HepG2 (cell line): ENCODE measurements around the gene RASL10B.

Experiments
- CTCF ChIP-seq: sonication (generic); formaldehyde crosslinking; IDR thresholded peaks from 2 replicates; pipeline ENCODE4 v1.5.0; 2020; ENCODE audit warnings: mild to moderate bottlenecking, missing genetic modification reagents, moderate library complexity
- EP300 ChIP-seq, 3 experiments: sonication (generic) in 1 of 3; formaldehyde crosslinking in 1 of 3; IDR thresholded peaks; 2 replicates each; pipeline versions ENCODE4 v1.5.1 to v1.6.1; 2011 to 2020; ENCODE audit warnings: low read depth in 2 of 3, low read length in 2 of 3, borderline replicate concordance in 1 of 3, improper control_type of control experiment in 1 of 3, mild to moderate bottlenecking in 1 of 3, missing genetic modification reagents in 1 of 3, moderate library complexity in 1 of 3
- FIP1L1 ChIP-seq: fragments of 200-400 bp; formaldehyde crosslinking; IDR thresholded peaks from 2 replicates; pipeline ENCODE4 v1.6.1; 2018; ENCODE audit warnings: low read depth, mild to moderate bottlenecking, low read length, moderate library complexity, borderline replicate concordance; ENCODE audit not compliant: insufficient read depth
- HNF1B ChIP-seq: sonication (generic); formaldehyde crosslinking; IDR thresholded peaks from 2 replicates; pipeline ENCODE4 v1.5.1; 2020; ENCODE audit warnings: mild to moderate bottlenecking, moderate library complexity, missing genetic modification reagents
- NONO ChIP-seq, 2 experiments: fragments of 450-650 bp in 1 of 2; sonication (generic) in 1 of 2; formaldehyde crosslinking in 1 of 2; IDR thresholded peaks in 1 of 2; conservative IDR thresholded peaks in 1 of 2; 2 replicates each; pipeline versions ENCODE4 v1.6.1 to v1.8.0; 2017 to 2022; ENCODE audit warnings: mild to moderate bottlenecking in 1 of 2, missing genetic modification reagents in 1 of 2, moderate library complexity in 1 of 2
- PCBP2 ChIP-seq: fragments of 200-400 bp; formaldehyde crosslinking; optimal IDR thresholded peaks from 2 replicates; pipeline ENCODE3; 2018; ENCODE audit warnings: low read length, low read depth; ENCODE audit not compliant: poor library complexity, severe bottlenecking
- SMARCE1 ChIP-seq: fragments of 450-650 bp; IDR thresholded peaks from 2 replicates; pipeline ENCODE4 v1.6.1; 2017; ENCODE audit warnings: borderline replicate concordance

- TF ChIP-seq NONO (IDR thresholded peaks at IDR 0.05), result no peak
- no peak for TF ChIP-seq NONO (CRISPR knock-in tag; conservative IDR thresholded peaks at IDR 0.05)
- no peak for TF ChIP-seq FIP1L1
- no peak for TF ChIP-seq CTCF
- TF ChIP-seq PCBP2, result no peak
- no peak for TF ChIP-seq EP300 (IDR thresholded peaks at IDR 0.05; ENCODE audit: low read depth in 2 of 2, low read length in 2 of 2)
- no peak for TF ChIP-seq EP300 (CRISPR knock-in tag; IDR thresholded peaks at IDR 0.05; ENCODE audit: borderline replicate concordance)
- no peak for TF ChIP-seq SMARCE1
- no peak for TF ChIP-seq HNF1B (CRISPR knock-in tag)
Observed at GRCh38 chr17:35788477-35789368, 57.3 kb downstream of the RASL10B start.
